ES-I3 (cell line): ENCODE measurements around the gene NKAIN2.
"Not testable (repeated sequence)": the region's sequence is repeated elsewhere in the genome, so short reads cannot be mapped to it uniquely, and the experiment has no call there.

ENCODE experiments used
- H3K36me3 ChIP-seq: 2 replicates; pipeline ENCODE4 v1.6.1; 2013; ENCODE audit warnings: mild to moderate bottlenecking, low read length, control low read depth, moderate library complexity; ENCODE audit not compliant: insufficient read depth
- H3K4me1 ChIP-seq: 2 replicates; pipeline ENCODE4 v1.6.1; 2013; ENCODE audit warnings: mild to moderate bottlenecking, control low read depth, low read length; ENCODE audit not compliant: insufficient read depth
- H3K9ac ChIP-seq: 2 replicates; pipeline ENCODE4 v1.6.1; 2013; ENCODE audit warnings: low read depth, mild to moderate bottlenecking, low read length, moderate library complexity
- H3K9me3 ChIP-seq: 2 replicates; pipeline ENCODE4 v1.6.1; 2013; ENCODE audit warnings: mild to moderate bottlenecking, low read length, moderate library complexity; ENCODE audit not compliant: control insufficient read depth, insufficient read depth

The NKAIN2 gene

GRCh38 chr6:124131779-124132178 lies 328.1 kb downstream of the NKAIN2 start:
- no peak overlapping the region for H3K9ac ChIP-seq
- no peaks in the 10 kb centered on the region for H3K36me3 ChIP-seq
- no peaks in the 10 kb centered on the region for H3K4me1 ChIP-seq
- H3K9me3 ChIP-seq: no peaks in the 10 kb centered on the region

- no peak overlapping the region for H3K9ac ChIP-seq
- no peaks in the 10 kb centered on the region for H3K36me3 ChIP-seq
- no peaks in the 10 kb centered on the region for H3K9me3 ChIP-seq
- H3K4me1 ChIP-seq: no peaks in the 10 kb centered on the region
Measured at GRCh38 chr6:124132256-124132655, 328.6 kb downstream of the NKAIN2 start.

GRCh38 chr6:124142852-124143251 lies 339.2 kb downstream of the NKAIN2 start:
- H3K9ac ChIP-seq: no peak overlapping the region
- no peaks in the 10 kb centered on the region for H3K9me3 ChIP-seq
- no peaks in the 10 kb centered on the region for H3K36me3 ChIP-seq
- no peaks in the 10 kb centered on the region for H3K4me1 ChIP-seq

GRCh38 chr6:124143435-124143834 lies 339.8 kb downstream of the NKAIN2 start:
- Histone ChIP-seq H3K9me3 (no peaks in the 10 kb centered on the region), H3K9ac (no peak overlapping the region), H3K4me1 (no peaks in the 10 kb centered on the region), H3K36me3 (no peaks in the 10 kb centered on the region)

GRCh38 chr6:124147621-124148020 lies 344.0 kb downstream of the NKAIN2 start:
- H3K9me3 ChIP-seq: no peaks in the 10 kb centered on the region
- no peak overlapping the region for H3K9ac ChIP-seq
- H3K4me1 ChIP-seq: no peaks in the 10 kb centered on the region
- no peaks in the 10 kb centered on the region for H3K36me3 ChIP-seq

GRCh38 chr6:124148236-124148957 lies 344.7 kb downstream of the NKAIN2 start:
- no peak overlapping the region for H3K9ac ChIP-seq
- no peaks in the 10 kb centered on the region for H3K36me3 ChIP-seq
- H3K4me1 ChIP-seq: no peaks in the 10 kb centered on the region
- no peaks in the 10 kb centered on the region for H3K9me3 ChIP-seq

GRCh38 chr6:124149646-124150045 lies 346.0 kb downstream of the NKAIN2 start:
- Histone ChIP-seq H3K9me3 (no peaks in the 10 kb centered on the region), H3K9ac (no peak overlapping the region), H3K36me3 (no peaks in the 10 kb centered on the region), H3K4me1 (no peaks in the 10 kb centered on the region)

- Histone ChIP-seq H3K36me3 (no peaks in the 10 kb centered on the region), H3K4me1 (no peaks in the 10 kb centered on the region), H3K9me3 (no peaks in the 10 kb centered on the region), H3K9ac (no peak overlapping the region)
Measured at GRCh38 chr6:124158024-124158423, 354.4 kb downstream of the NKAIN2 start.

GRCh38 chr6:124163676-124164075 lies 360.0 kb downstream of the NKAIN2 start:
- H3K4me1 ChIP-seq: no peaks in the 10 kb centered on the region
- H3K36me3 ChIP-seq: no peaks in the 10 kb centered on the region
- no peak overlapping the region for H3K9ac ChIP-seq
- H3K9me3 ChIP-seq: no peaks in the 10 kb centered on the region

- H3K9ac ChIP-seq: no peak overlapping the region
- H3K36me3 ChIP-seq: no peaks in the 10 kb centered on the region
- H3K4me1 ChIP-seq: no peaks in the 10 kb centered on the region
- no peaks in the 10 kb centered on the region for H3K9me3 ChIP-seq
Measured at GRCh38 chr6:124164343-124164742, 360.7 kb downstream of the NKAIN2 start.

GRCh38 chr6:124167249-124167648 lies 363.6 kb downstream of the NKAIN2 start:
- not testable (repeated sequence) for H3K9me3 ChIP-seq, H3K4me1 ChIP-seq, H3K36me3 ChIP-seq, H3K9ac ChIP-seq

GRCh38 chr6:124190256-124190655 lies 386.6 kb downstream of the NKAIN2 start:
- Histone ChIP-seq H3K9ac (no peak overlapping the region), H3K4me1 (peaks cover 5% of the 10 kb centered on the region; the same call in 1 of the 2 replicates), H3K9me3 (no peaks in the 10 kb centered on the region), H3K36me3 (no peaks in the 10 kb centered on the region)

- Histone ChIP-seq H3K36me3 (no peaks in the 10 kb centered on the region), H3K9me3 (no peaks in the 10 kb centered on the region), H3K4me1 (peaks cover 5% of the 10 kb centered on the region; the same call in 1 of the 2 replicates), H3K9ac (no peak overlapping the region)
Measured at GRCh38 chr6:124193132-124193531, 389.5 kb downstream of the NKAIN2 start.

GRCh38 chr6:124197148-124197547 lies 393.5 kb downstream of the NKAIN2 start:
- H3K4me1 ChIP-seq: no peaks in the 10 kb centered on the region
- no peak overlapping the region for H3K9ac ChIP-seq
- H3K9me3 ChIP-seq: no peaks in the 10 kb centered on the region
- no peaks in the 10 kb centered on the region for H3K36me3 ChIP-seq

- Histone ChIP-seq H3K9me3 (no peaks in the 10 kb centered on the region), H3K36me3 (no peaks in the 10 kb centered on the region), H3K4me1 (no peaks in the 10 kb centered on the region), H3K9ac (no peak overlapping the region)
Measured at GRCh38 chr6:124199286-124199685, 395.6 kb downstream of the NKAIN2 start.
